Naive thymus-derived CD4-positive, alpha-beta T cell (primary cell): Measurements from ENCODE around the gene RNASE9. TPM values are rescaled to one million over a fixed set of nuclear protein-coding genes. Genes with fewer than 3 reads are reported as not detected.

Experiments
- ATAC-seq: fragments of 150-1000 bp; cut with Tn5 transposase; 2 replicates; pipeline ENCODE4 v1.10.0; 2021; ENCODE audit warnings: mild to moderate bottlenecking, moderate library complexity
- CTCF ChIA-PET: fragments of 350-600 bp; sonication (Branson Sonifier 250); formaldehyde crosslinking; loops from one replicate; lab custom pipeline; 2021; ENCODE audit warnings: antibody characterized with exemption; lab: Charles Lee
- POLR2A ChIA-PET: fragments of 350-600 bp; sonication (Branson Sonifier 250); formaldehyde crosslinking; loops from one replicate; lab custom pipeline; 2021; ENCODE audit warnings: antibody characterized with exemption, inconsistent platforms; lab: Charles Lee
- DNase-seq, 9 donors: peaks; one replicate each; pipeline versions ENCODE4 v3.0.0 to v3.0.0-alpha.2; 2020 to 2022; ENCODE audit warnings: mixed read lengths in 1 of 9
- H3K27ac ChIP-seq: one replicate; pipeline ENCODE4 v1.7.0; 2013; ENCODE audit warnings: mild to moderate bottlenecking, low read depth, low read length, moderate library complexity
- H3K27me3 ChIP-seq, 2 donors: one replicate each; pipeline ENCODE4 v1.7.0; 2013; ENCODE audit warnings: low read length in 2 of 2, mild to moderate bottlenecking in 2 of 2, moderate library complexity in 2 of 2; ENCODE audit not compliant: control insufficient read depth in 2 of 2, insufficient read depth in 2 of 2
- H3K36me3 ChIP-seq, 3 experiments: 1 replicate in 2 of 3; 2 replicates in 1 of 3; pipeline ENCODE4 v1.7.0; 2013; ENCODE audit warnings: low read length in 3 of 3, mild to moderate bottlenecking in 3 of 3, moderate library complexity in 1 of 3; ENCODE audit not compliant: insufficient read depth in 3 of 3, control insufficient read depth in 2 of 3
- H3K4me1 ChIP-seq, 2 donors: one replicate each; pipeline ENCODE4 v1.7.0; 2013; ENCODE audit warnings: low read length in 2 of 2, mild to moderate bottlenecking in 2 of 2, moderate library complexity in 1 of 2; ENCODE audit not compliant: control insufficient read depth in 2 of 2, insufficient read depth in 2 of 2
- H3K4me3 ChIP-seq: 2 replicates; pipeline ENCODE4 v1.7.0; 2013; ENCODE audit warnings: mild to moderate bottlenecking, low read length
- H3K9me3 ChIP-seq, 3 experiments: 1 replicate in 2 of 3; 2 replicates in 1 of 3; pipeline ENCODE4 v1.7.0; 2013; ENCODE audit warnings: low read length in 3 of 3; ENCODE audit not compliant: control insufficient read depth in 2 of 3
- H3K27ac Mint-ChIP-seq, 9 donors: one replicate each; pipeline ENCODE4 v1.8.0; 2020 to 2022; ENCODE audit warnings: mixed read lengths in 9 of 9, mild to moderate bottlenecking in 8 of 9, moderate library complexity in 5 of 9, inconsistent platforms in 2 of 9
- H3K27me3 Mint-ChIP-seq, 5 donors: one replicate each; pipeline ENCODE4 v1.8.0; 2021 to 2022; ENCODE audit warnings: mixed read lengths in 5 of 5, mild to moderate bottlenecking in 1 of 5
- H3K36me3 Mint-ChIP-seq, 5 donors: one replicate each; pipeline ENCODE4 v1.8.0; 2020 to 2022; ENCODE audit warnings: mixed read lengths in 5 of 5, mild to moderate bottlenecking in 3 of 5, inconsistent platforms in 1 of 5
- H3K4me1 Mint-ChIP-seq, 7 donors: one replicate each; pipeline ENCODE4 v1.8.0; 2020 to 2022; ENCODE audit warnings: mixed read lengths in 7 of 7, mild to moderate bottlenecking in 3 of 7, inconsistent platforms in 1 of 7
- H3K4me3 Mint-ChIP-seq, 10 donors: one replicate each; pipeline ENCODE4 v1.8.0; 2020 to 2022; ENCODE audit warnings: mild to moderate bottlenecking in 10 of 10, mixed read lengths in 10 of 10, moderate library complexity in 6 of 10, inconsistent platforms in 2 of 10
- H3K9me3 Mint-ChIP-seq, 11 donors: one replicate each; pipeline ENCODE4 v1.8.0; 2020 to 2022; ENCODE audit warnings: mixed read lengths in 11 of 11, mild to moderate bottlenecking in 4 of 11, inconsistent platforms in 1 of 11, moderate library complexity in 1 of 11
- intact Hi-C, 2 donors: fragments of 100-400 bp; cut with micrococcal nuclease; formaldehyde crosslinking; loops; one replicate each; pipeline ENCODE4 v1.15.1; 2023
- polyA plus RNA-seq, 2 donors: library from polyadenylated mRNA; unstranded; fragments of 300-500 nt; fragmentation: Illumina TruSeq; gene quantifications; one replicate each; pipeline ENCODE4 v1.2.3, GENCODE V29; 2021
- total RNA-seq, 6 experiments: library from RNA in 5 of 6; stranded (reverse) in 5 of 6; gene quantifications; 1 replicate in 5 of 6; 2 replicates in 1 of 6; pipeline ENCODE4 v1.2.3 and lab custom pipeline; 2021 to 2026

The RNASE9 gene
- total and polyA plus RNA-seq, 7 experiments from 2014 or later: not detected

DNA sequence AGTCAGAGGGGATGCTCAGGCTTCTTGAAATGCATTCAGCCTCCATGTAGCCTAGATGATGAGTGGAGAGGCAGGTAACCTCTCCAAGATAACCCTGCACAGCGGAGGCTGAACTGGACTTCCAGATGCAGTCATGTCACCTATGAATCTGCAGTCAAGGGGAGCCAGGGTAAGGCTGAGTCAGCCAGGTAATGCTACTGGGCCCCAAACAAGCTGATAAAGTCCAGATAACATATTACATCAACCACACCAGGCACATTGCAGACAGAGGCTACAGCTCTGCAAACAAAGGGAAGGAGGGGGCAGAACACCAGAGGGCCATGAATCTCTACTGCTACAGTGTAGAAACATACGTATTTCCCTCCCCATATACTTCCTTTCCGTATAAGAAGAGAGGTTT is 14.0 kb downstream of the RNASE9 start:
- CTCF ChIA-PET: no interaction called here
- Histone ChIP-seq H3K9me3 (no peaks in the 10 kb centered on the region), H3K4me3 (no peak overlapping the region), H3K27me3 (no peaks in the 10 kb centered on the region), H3K36me3 (no peaks in the 10 kb centered on the region), H3K27ac (no peak overlapping the region), H3K4me1 (no peaks in the 10 kb centered on the region)
- Mint-ChIP-seq H3K36me3 (peaks cover 0 to 3% (median 0%) of the 10 kb centered on the region in 5 donors), H3K27me3 (peaks cover 0 to 35% (median 12%) of the 10 kb centered on the region in 5 donors), H3K4me3 (no peak overlapping the region), H3K27ac (no peak overlapping the region), H3K9me3 (peaks cover 0 to 2% (median 0%) of the 10 kb centered on the region in 11 donors), H3K4me1 (peaks cover 0 to 1% (median 0%) of the 10 kb centered on the region in 7 donors)
- ATAC-seq (no peak), DNase-seq (no peak)
- intact Hi-C loops: no loop called here
- POLR2A ChIA-PET: no interaction called here

DNA sequence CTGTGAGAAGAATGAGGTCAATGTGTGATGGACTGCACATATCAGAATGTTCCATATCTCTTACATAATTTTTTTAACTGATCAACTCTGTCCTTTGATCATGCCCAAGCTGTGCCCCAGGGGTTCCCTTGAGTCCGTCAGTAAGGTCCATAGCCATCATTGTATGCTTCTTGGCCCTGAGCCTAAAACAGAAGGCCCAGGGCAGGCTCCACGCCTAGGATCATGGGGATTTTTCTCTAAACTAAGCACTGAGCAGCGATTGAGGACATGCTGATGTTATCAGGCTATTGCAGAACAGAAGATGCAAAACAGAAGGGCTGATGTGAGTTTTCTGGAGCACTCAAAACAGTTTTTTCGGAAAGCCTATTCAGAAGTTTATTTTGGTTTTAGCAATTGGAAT is 20.9 kb downstream of the RNASE9 start:
- intact Hi-C loops: no loop called here
- H3K4me3 Mint-ChIP-seq: no peak overlapping the region
- no peaks in the 10 kb centered on the region for H3K36me3 Mint-ChIP-seq
- H3K4me3 ChIP-seq: no peak overlapping the region
- H3K4me1 Mint-ChIP-seq: peaks cover 0 to 1% (median 0%) of the 10 kb centered on the region in 7 donors
- H3K27me3 Mint-ChIP-seq: peaks cover 0 to 31% (median 9%) of the 10 kb centered on the region in 5 donors
- H3K36me3 ChIP-seq: no peaks in the 10 kb centered on the region
- H3K27me3 ChIP-seq: no peaks in the 10 kb centered on the region
- no peaks in the 10 kb centered on the region for H3K9me3 ChIP-seq
- no peaks in the 10 kb centered on the region for H3K4me1 ChIP-seq
- H3K27ac ChIP-seq: no peak overlapping the region
- no peak overlapping the region for H3K27ac Mint-ChIP-seq
- no peak for ATAC-seq
- no peak for DNase-seq
- CTCF ChIA-PET: interaction anchor here (1.0 kb wide), 1 partner anchor 9 kb away, joined by 3 read pairs; no protein-coding TSS in a partner anchor
- no peaks in the 10 kb centered on the region for H3K9me3 Mint-ChIP-seq
- POLR2A ChIA-PET: no interaction called here

DNA sequence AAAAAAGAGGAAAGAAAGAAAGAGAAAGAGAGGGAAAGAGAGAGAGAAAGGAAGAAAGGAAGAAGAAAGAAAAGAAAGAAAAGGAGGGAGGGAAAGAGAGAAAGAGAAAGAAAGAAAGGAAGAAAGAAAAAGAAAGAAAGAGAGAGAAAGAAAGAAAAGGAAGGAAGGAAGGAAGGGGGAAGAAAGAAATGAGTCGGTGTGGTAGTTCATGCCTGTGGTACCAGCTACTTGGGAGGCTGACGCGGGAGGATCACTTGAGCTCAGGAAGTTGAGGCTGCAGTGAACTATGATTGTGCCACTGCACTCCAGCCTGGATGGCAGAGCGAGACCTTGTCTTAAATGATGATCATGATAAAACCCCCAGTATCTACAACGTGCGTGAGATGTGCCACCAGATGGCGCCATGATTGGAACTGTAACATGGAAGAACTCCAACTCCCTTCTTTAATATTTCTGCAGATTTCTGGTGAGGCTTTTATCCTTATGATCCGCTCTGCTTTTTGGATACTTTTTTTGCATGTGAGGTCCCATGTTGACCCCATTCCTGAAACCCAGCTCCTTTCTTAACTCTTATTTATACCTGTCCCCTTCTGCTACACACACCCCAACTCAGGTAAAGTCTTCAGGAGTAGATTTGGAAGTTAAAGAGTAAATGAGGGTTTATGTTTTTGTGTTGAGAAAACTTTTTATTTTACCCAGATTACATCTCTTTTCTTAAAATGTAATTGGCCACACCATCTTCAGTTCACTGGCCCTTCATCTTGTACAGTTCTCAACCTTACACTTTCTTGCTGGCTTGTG is 29.9 kb downstream of the RNASE9 start:
- H3K4me1 Mint-ChIP-seq: peaks cover 2 to 19% (median 12%) of the 10 kb centered on the region in 7 donors
- Histone ChIP-seq H3K9me3 (no peaks in the 10 kb centered on the region), H3K36me3 (no peaks in the 10 kb centered on the region), H3K4me3 (no peak overlapping the region), H3K27me3 (no peaks in the 10 kb centered on the region), H3K27ac (no peak overlapping the region), H3K4me1 (no peaks in the 10 kb centered on the region)
- ATAC-seq (peak; percentile 86), DNase-seq (peak; percentile 38 to 63 (median 47))
- H3K36me3 Mint-ChIP-seq: no peaks in the 10 kb centered on the region
- H3K27me3 Mint-ChIP-seq: peaks cover 0 to 52% (median 8%) of the 10 kb centered on the region in 5 donors
- H3K9me3 Mint-ChIP-seq: peaks cover 0 to 4% (median 0%) of the 10 kb centered on the region in 11 donors
- intact Hi-C loops: loop anchor here (1.0 to 2.0 kb wide), 8 partner anchors 42 to 204 kb away; partner anchors contain the start of gene APEX1 (in 1 of the 2)
- ChIA-PET POLR2A (interaction anchor here (0.7 to 1.6 kb wide), 2 partner anchors 69 to 140 kb away, joined by 3 to 5 read pairs; no protein-coding TSS in a partner anchor), CTCF (interaction anchor here (0.6 to 1.3 kb wide), 8 partner anchors 8 to 118 kb away, joined by 3 to 5 read pairs (median 3); partner anchors contain the start of gene TEP1)
- peak overlapping the region in 1 of 9 donors; percentile 53 for H3K27ac Mint-ChIP-seq
- peak overlapping the region in 6 of 10 donors; percentile 26 to 66 (median 45) for H3K4me3 Mint-ChIP-seq

DNA sequence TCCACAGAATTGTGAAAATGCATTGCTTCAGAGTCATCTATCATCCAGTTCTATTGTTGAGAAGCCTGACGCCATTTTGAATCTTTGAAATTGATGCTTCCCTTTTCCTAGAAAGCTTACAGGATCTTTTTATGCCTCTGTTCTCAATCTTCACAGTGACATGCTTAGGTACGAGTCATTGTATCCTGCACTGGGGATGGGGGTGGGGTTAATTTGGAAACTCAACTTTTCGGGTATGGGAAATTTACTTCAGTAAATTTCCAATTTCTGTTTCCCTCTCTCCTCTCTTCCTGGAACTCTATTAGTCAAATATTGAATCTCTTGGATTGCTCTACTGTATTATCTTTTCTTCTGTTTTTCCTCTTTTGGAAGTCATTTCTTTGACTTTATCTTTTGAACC is 31.0 kb downstream of the RNASE9 start:
- Histone ChIP-seq H3K27ac (no peak overlapping the region), H3K9me3 (no peaks in the 10 kb centered on the region), H3K27me3 (no peaks in the 10 kb centered on the region), H3K4me1 (no peaks in the 10 kb centered on the region), H3K36me3 (no peaks in the 10 kb centered on the region), H3K4me3 (no peak overlapping the region)
- H3K27ac Mint-ChIP-seq: peak overlapping the region in 1 of 9 donors; percentile 35
- no peaks in the 10 kb centered on the region for H3K36me3 Mint-ChIP-seq
- peaks cover 2 to 19% (median 12%) of the 10 kb centered on the region in 7 donors for H3K4me1 Mint-ChIP-seq
- CTCF ChIA-PET: interaction anchor here (0.6 to 1.3 kb wide), 2 partner anchors 9 to 30 kb away, joined by 3 to 4 read pairs; no protein-coding TSS in a partner anchor
- no peak for DNase-seq
- H3K27me3 Mint-ChIP-seq: peaks cover 0 to 48% (median 8%) of the 10 kb centered on the region in 5 donors
- intact Hi-C loops: loop anchor here in 1 of 2 donors (2.0 kb wide), 3 partner anchors 41 to 203 kb away; no protein-coding TSS in a partner anchor
- POLR2A ChIA-PET: interaction anchor here (1.6 kb wide), 1 partner anchor 68 kb away, joined by 5 read pairs; no protein-coding TSS in a partner anchor
- peaks cover 0 to 4% (median 0%) of the 10 kb centered on the region in 11 donors for H3K9me3 Mint-ChIP-seq
- ATAC-seq: no peak
- H3K4me3 Mint-ChIP-seq: no peak overlapping the region

DNA sequence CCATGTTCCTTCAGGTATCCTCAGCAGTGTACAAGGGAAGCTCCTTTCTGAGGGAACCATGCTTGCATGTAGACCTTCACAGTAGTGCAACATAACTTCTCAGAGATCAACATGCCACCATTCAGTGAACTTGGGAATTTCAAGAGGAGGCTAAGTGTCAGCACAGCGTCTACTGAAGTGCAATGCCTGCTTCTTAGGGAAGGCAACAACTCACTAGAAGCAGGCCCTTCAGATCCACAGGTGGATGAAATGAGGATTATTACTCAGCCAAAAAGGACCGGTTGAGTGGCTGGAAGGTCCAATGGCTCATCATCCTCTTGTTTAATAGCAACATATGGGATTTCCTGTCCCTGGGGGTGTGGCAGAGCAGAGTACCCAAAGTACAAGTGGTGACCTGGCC is 36.8 kb downstream of the RNASE9 start:
- Mint-ChIP-seq H3K27me3 (peaks cover 0 to 34% (median 8%) of the 10 kb centered on the region in 5 donors), H3K4me1 (peaks cover 0 to 20% (median 4%) of the 10 kb centered on the region in 7 donors), H3K9me3 (peaks cover 0 to 4% (median 0%) of the 10 kb centered on the region in 11 donors), H3K27ac (peak overlapping the region in 1 of 9 donors; percentile 25), H3K4me3 (no peak overlapping the region), H3K36me3 (no peaks in the 10 kb centered on the region)
- Histone ChIP-seq H3K36me3 (no peaks in the 10 kb centered on the region), H3K9me3 (no peaks in the 10 kb centered on the region), H3K4me1 (no peaks in the 10 kb centered on the region), H3K4me3 (no peak overlapping the region), H3K27ac (no peak overlapping the region), H3K27me3 (no peaks in the 10 kb centered on the region)
- ChIA-PET CTCF (no interaction called here), POLR2A (no interaction called here)
- DNase-seq (no peak), ATAC-seq (no peak)
- intact Hi-C loops: no loop called here

DNA sequence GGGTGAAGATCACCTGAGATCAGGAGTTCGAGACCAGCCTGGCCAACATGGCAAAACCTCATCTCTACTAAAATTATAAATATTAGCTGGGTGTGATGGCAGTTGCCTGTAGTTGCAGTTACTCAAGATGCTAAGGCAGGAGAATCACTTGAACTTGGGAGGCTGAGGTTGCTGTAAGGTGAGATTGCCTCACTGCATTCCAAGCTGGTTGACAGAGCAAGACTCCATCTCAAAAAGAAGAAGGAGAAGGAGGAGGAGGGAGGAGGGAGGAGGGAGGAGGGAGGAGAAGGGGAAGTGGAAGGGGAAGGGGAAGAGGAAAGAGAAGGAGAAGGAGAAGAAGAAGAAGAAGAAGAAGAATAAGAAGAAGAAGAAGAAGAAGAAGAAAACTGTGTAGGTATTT is 38.5 kb downstream of the RNASE9 start:
- H3K36me3 Mint-ChIP-seq: no peaks in the 10 kb centered on the region
- ATAC-seq: no peak
- H3K27me3 ChIP-seq: no peaks in the 10 kb centered on the region
- DNase-seq: no peak
- no peak overlapping the region for H3K27ac Mint-ChIP-seq
- H3K9me3 Mint-ChIP-seq: peaks cover 0 to 4% (median 0%) of the 10 kb centered on the region in 11 donors
- no peak overlapping the region for H3K27ac ChIP-seq
- ChIA-PET POLR2A (no interaction called here), CTCF (no interaction called here)
- peaks cover 0 to 20% (median 0%) of the 10 kb centered on the region in 5 donors for H3K27me3 Mint-ChIP-seq
- no peaks in the 10 kb centered on the region for H3K36me3 ChIP-seq
- peaks cover 0 to 16% (median 0%) of the 10 kb centered on the region in 7 donors for H3K4me1 Mint-ChIP-seq
- no peak overlapping the region for H3K4me3 ChIP-seq
- no peaks in the 10 kb centered on the region for H3K9me3 ChIP-seq
- H3K4me1 ChIP-seq: no peaks in the 10 kb centered on the region
- intact Hi-C loops: no loop called here
- no peak overlapping the region for H3K4me3 Mint-ChIP-seq
